Bronchial epithelial cell (primary cell): ENCODE results near the gene AGAP1. TPM values are rescaled to one million over a fixed set of nuclear protein-coding genes. Genes with fewer than 3 reads are reported as not detected.

ENCODE experiments used
- DNase-seq: peaks from one replicate; pipeline ENCODE4 v3.0.0-alpha.2; 2010; ENCODE audit warnings: low read depth
- FAIRE-seq: peaks from 2 replicates; lab custom pipeline; 2011; peaks lifted over from hg19 to GRCh38; lab: Jason Lieb, UNC
- H3K27me3 ChIP-seq: 2 replicates; pipeline ENCODE4 v1.5.1; 2011; ENCODE audit warnings: low read length; ENCODE audit not compliant: control insufficient read depth, insufficient read depth
- H3K36me3 ChIP-seq: 2 replicates; pipeline ENCODE4 v1.5.1; 2011; ENCODE audit warnings: low read length; ENCODE audit not compliant: control insufficient read depth, insufficient read depth
- H3K4me3 ChIP-seq: 2 replicates; pipeline ENCODE4 v1.5.1; 2011; ENCODE audit warnings: mild to moderate bottlenecking, low read depth, low read length, control low read depth
- total RNA-seq: library from RNA; depleted of rRNA; stranded (reverse); fragments of >200 nt; gene quantifications from 2 replicates; pipeline ENCODE4 v1.2.1, GENCODE V29; 2014
- TF ChIP-seq, protein P1 (sequence below): IDR thresholded peaks from 2 replicates; pipeline ENCODE4 v1.5.1; 2011; ENCODE audit warnings: mild to moderate bottlenecking, moderate library complexity, low read length, control low read depth, inconsistent platforms; ENCODE audit not compliant: insufficient read depth, severe bottlenecking

Gene AGAP1
- total RNA-seq, 1 donor from 2014 or later = 22.4 TPM

- no peak overlapping the region for H3K4me3 ChIP-seq
- no peaks in the 10 kb centered on the region for H3K27me3 ChIP-seq
- H3K36me3 ChIP-seq = no peaks in the 10 kb centered on the region
- TF ChIP-seq, protein P1, sequence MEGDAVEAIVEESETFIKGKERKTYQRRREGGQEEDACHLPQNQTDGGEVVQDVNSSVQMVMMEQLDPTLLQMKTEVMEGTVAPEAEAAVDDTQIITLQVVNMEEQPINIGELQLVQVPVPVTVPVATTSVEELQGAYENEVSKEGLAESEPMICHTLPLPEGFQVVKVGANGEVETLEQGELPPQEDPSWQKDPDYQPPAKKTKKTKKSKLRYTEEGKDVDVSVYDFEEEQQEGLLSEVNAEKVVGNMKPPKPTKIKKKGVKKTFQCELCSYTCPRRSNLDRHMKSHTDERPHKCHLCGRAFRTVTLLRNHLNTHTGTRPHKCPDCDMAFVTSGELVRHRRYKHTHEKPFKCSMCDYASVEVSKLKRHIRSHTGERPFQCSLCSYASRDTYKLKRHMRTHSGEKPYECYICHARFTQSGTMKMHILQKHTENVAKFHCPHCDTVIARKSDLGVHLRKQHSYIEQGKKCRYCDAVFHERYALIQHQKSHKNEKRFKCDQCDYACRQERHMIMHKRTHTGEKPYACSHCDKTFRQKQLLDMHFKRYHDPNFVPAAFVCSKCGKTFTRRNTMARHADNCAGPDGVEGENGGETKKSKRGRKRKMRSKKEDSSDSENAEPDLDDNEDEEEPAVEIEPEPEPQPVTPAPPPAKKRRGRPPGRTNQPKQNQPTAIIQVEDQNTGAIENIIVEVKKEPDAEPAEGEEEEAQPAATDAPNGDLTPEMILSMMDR = no peak
- no peak for DNase-seq
- FAIRE-seq = no peak
Measured at GRCh38 chr2:236026841-236027240, 533.0 kb downstream of the AGAP1 start.

DNA sequence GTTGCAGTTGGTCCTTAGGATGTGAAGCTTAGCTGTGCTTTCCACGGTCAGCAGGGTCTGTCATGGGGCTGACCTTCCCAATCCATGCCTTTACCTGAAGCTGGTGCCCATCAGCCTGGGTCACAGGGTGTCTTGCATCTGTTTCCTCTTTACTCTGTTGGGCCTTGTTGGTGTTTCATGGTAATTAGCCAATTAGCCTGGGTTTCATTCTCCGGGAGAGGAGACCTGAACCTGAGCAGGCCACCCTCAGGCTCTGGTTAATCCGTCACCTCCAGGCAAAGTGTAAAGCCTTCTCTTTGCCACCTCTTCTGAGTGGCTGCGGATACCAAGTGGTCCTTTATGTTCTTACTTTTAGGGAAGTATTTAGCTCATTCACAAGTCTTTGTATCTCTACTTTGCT, 534.2 kb downstream of the AGAP1 start:
- no peak for DNase-seq
- Histone ChIP-seq H3K27me3 (no peaks in the 10 kb centered on the region), H3K4me3 (no peak overlapping the region), H3K36me3 (no peaks in the 10 kb centered on the region)
- TF ChIP-seq, protein P1 = no peak
- no peak for FAIRE-seq

- H3K4me3 ChIP-seq = no peak overlapping the region
- TF ChIP-seq, protein P1 = no peak
- H3K36me3 ChIP-seq = peaks cover 1% of the 10 kb centered on the region
- FAIRE-seq (no peak), DNase-seq (no peak)
- no peaks in the 10 kb centered on the region for H3K27me3 ChIP-seq
Measured at GRCh38 chr2:236033462-236033861, 539.6 kb downstream of the AGAP1 start.

- Histone ChIP-seq H3K36me3 (peaks cover 1% of the 10 kb centered on the region), H3K4me3 (no peak overlapping the region), H3K27me3 (no peaks in the 10 kb centered on the region)
- TF ChIP-seq, protein P1 = no peak
- DNase-seq (no peak), FAIRE-seq (no peak)
Measured at GRCh38 chr2:236034974-236035373, 541.1 kb downstream of the AGAP1 start.

DNA sequence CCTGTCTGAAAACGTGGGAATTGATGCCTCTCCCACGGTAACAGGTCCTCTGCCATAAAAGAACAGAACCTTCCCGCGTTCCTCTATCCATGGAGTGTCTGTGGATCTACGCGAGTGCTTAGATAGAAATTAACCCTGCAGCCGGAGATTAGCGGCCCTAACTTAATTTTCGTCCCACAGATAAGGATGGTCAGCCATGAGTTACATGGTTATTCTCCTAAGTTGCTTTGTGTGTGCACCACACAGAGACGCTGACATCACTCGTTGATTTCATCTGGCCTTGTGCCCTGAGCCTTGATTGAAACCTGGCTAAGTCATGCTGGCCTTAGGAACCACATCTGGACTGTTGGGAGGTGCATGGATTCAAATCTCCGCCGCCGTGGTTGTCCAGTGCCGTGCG, 542.2 kb downstream of the AGAP1 start:
- TF ChIP-seq, protein P1 = no peak
- Histone ChIP-seq H3K36me3 (peaks cover 1% of the 10 kb centered on the region), H3K27me3 (no peaks in the 10 kb centered on the region), H3K4me3 (no peak overlapping the region)
- no peak for FAIRE-seq
- no peak for DNase-seq

DNA sequence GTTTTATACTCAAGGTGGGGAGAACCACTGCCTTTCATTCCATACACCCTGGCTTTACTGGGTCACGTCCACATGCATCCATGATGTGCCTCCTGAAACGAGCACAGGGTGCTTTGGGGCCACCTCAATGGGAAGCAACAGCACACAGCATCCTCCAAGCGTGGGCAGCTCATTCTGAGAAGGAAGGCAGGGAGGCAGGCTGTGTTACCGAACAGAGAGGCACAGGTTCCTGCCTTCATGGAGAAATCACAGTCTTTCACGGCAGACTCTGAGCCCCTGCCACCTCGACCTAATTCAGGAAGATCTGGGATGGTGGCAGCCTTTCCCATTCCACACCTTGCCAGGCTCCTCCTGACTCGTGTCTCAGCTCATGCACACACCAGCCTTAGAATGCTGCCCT, 544.3 kb downstream of the AGAP1 start:
- TF ChIP-seq, protein P1 = no peak
- no peak overlapping the region for H3K4me3 ChIP-seq
- FAIRE-seq (no peak), DNase-seq (no peak)
- H3K36me3 ChIP-seq = peaks cover 1% of the 10 kb centered on the region
- no peaks in the 10 kb centered on the region for H3K27me3 ChIP-seq
